SHP77 (cell line): ENCODE results near the gene EIF1.
"Not testable (repeated sequence)": the region's sequence is repeated elsewhere in the genome, so short reads cannot be mapped to it uniquely, and the experiment has no call there.

Experiments used
- DNase-seq, 2 experiments: peaks; one replicate each; lab custom pipeline; 2025; lab: John Stamatoyannopoulos, UW

EIF1 gene

DNA sequence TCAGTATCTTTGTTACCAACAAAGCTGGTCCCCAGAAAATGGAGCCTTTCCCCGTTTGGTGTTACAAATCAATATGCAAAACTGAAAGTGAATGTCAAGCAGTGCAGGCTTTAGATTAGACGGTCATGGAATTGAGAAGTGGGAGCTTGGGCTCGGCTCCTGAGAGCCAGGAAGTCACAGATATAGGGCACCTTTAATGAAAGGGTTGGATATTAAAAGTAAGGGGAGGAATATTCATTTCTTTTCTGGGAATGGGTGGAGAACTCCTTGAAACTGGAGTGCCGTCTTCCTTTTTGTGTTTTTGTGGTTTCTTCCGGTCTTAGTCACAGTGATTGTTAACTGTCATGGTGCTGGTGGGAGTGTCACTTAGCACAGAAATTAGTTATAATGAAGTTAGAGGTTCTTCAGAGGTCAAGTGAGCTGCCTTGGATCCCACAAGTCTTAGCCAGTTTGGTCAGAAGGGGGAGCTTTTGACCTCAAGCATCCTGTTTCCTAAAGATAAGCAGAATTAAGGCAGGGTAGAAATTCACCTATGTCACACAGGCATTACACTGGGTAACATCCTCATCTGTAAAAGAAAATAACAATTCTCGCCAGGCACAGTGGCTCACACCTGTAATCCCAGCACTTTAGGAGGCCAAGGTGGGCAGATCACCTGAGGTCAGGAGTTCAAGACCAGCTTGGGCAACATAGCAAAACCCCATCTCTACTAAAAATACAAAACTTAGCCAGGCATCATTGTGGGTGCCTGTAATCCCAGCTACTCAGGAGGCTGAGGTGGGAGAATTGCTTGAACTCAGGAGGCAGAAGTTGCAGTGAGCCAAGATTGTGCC is 9.6 kb upstream of the EIF1 start:
- no peak for DNase-seq

DNA sequence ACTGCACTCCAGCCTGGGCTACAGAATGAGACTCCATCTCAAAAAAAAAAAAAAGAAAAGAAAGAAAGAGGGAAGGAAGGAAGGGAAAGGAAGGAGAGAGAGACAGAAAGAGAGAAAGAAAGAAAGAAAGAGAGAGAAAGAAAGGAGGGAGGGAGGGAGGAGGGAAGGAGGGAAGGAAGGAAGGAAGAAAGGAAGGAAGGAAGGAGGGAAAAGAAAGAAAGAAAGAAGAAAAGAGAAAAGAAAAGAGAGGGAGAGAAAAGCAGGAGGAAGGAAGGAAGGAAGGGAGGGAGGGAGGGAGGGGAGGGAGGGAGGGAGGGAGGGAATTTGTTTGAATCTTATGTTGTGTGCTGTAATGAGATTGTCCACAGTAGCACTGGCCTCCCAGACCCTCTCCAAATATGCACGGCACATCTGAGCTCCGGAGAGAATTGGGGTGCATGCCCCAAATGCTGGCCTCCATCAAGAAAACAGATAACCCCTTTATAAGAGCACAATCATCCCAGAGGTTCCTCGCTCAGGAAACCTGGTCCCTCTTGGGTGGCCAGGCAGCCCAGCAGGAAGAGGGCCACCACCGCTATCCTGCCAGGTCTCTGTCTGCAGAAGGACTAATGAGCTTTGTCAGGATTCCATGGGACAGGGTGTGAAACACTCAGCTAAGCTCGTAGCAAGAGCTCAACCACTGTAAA is 8.8 kb upstream of the EIF1 start:
- no peak for DNase-seq

DNA sequence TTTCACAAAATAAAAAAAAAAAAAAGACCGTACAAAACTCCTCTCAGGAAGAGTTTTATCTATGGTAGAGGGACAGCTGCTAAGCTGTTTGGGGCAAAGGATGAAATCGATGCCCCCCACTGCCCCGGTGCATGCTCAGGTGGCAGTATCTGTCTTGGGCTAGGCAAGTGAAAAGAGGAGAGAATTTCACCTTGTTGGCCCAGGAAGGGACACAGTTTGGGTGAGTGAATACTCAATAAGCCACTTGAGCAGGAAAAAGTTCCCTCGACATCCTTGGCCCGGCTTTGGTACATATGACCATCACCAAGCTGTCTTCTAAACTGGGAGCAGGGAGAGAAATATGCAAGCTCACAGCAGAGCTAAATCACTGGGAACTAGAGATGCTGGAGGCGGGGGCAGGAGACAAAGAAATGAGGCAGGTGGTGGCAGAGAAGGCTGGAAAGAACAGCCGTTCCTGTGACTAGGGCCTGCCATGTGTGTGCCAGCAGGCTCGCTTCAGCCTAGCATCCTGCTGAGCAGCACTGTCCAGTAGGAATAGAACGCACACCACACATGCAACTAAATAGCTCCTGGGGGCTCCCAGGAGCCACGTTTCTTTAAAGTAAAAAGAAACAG is 8.2 kb upstream of the EIF1 start:
- DNase-seq, result peak; percentile 59 to 74

DNA sequence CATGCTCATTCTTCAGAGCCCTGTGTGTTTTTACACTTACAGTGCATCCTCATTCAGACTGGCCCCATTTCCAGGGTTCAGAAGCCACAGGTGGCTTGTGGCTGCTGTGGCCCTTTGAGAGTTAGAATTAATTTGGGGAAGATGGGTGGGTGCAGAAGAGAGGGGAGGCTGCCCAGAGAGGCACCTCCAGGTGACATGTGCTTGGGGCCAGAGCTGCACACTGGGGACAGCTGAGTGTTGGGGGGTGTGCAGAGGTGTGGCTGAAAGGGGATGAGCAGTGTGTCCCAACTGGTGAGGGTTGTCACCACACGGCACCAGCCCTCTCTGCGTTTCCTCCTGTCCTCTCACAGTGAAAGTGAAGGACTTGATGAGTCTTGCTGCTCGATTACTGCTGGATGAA is 6.9 kb upstream of the EIF1 start:
- no peak for DNase-seq

DNA sequence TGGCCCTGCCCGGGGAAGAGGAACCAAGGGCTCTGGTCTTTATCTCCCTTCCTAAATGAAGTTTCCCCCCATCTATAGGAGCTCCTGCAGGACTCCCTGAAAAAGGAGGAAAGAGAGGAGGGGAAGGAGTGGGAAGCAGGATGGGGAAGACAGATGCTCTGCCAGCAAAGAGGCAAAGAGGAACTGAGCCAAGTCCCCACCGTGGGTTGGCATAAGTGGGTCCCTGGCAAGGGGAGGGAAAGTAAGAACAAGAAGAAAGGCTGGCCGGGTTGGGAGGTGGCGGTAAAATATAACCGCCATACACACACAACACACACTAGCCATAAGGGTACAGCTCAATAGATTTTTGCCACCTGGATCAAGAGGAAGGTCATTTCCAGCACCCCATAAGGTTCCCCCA is 6.1 kb upstream of the EIF1 start:
- no peak for DNase-seq

DNA sequence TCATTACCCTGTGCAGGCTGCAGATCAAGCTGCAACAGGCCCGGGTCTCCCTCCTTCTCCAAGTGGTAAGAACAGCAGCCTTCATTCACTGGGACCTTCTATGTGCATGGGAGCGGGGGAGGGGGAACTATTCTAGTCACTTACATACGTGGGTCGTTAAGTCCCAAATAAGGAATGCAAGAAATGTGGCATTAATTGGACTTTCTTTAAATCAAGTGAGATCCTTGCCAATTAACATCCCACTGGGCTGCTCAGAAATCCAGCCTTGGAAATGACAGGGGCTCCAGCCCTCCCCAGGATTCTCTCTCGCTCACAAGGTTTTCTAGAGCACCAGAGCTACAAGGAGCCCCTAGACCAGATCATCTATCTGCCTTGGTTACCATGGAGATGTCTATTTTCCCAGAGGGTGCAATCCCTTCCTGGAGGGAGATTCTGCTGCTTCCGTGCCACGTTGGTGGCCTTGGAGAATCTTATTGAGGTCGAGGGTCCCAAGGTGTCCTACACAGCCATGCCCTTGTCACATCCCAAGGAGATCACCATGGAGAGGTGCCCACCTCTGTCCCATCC is 5.2 kb upstream of the EIF1 start:
- no peak for DNase-seq

DNA sequence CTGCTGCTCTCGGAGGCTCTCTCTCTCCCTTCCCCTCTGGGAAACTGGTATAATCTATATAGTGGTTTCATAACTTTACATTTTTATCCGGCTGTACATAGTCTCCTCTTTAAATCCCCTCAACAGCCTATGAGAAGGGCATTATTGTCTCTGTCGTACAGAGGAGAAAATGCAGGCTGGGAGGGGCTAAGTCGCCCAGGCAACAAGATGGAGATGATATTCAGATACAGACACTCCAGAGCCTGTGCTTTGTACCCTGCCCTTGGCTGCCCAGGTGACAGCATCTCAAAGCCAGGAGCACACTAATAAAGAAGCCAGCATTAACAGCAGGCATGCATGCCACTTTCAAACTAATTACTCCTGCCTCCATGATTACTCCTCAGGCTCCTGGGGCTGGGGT is 4.7 kb upstream of the EIF1 start:
- no peak for DNase-seq

DNA sequence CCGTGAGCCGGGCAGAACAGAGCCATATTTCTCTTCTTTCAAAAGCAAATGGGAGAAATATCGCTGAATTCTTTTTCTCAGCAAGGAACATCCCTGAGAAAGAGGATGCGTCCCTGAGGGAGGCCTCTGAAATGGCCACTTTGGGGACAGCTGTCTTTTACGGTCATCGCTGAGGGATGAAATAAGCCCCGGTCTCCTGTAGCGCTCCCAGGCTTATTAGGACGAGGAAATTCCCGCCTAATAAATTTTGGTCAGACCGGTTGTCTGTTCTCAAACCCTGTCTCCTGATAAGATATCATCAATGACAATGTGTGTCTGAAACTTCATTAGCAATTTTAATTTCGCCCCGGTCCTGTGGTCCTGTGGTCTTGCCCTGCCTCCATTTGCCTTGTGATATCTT is 2.9 kb upstream of the EIF1 start:
- DNase-seq, result not testable (repeated sequence)

DNA sequence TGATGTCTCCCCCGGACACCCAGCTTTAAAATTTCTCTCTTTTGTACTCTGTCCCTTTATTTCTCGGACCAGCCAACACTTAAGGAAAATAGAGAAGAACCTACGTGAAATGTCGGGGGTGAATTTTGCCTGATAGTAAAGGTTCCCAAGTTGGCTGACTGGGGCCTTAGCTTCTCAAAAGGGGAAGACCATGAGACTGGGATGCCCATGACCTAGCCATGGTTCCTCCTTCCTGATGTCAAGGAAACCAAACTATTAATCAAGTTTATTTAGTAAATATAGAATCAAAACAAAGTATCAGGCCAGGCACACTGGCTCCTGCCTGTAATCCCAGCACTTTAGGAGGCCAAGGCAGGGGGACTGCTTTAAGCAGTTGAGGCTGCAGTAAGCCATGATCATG is 2.4 kb upstream of the EIF1 start:
- DNase-seq, result no peak

DNA sequence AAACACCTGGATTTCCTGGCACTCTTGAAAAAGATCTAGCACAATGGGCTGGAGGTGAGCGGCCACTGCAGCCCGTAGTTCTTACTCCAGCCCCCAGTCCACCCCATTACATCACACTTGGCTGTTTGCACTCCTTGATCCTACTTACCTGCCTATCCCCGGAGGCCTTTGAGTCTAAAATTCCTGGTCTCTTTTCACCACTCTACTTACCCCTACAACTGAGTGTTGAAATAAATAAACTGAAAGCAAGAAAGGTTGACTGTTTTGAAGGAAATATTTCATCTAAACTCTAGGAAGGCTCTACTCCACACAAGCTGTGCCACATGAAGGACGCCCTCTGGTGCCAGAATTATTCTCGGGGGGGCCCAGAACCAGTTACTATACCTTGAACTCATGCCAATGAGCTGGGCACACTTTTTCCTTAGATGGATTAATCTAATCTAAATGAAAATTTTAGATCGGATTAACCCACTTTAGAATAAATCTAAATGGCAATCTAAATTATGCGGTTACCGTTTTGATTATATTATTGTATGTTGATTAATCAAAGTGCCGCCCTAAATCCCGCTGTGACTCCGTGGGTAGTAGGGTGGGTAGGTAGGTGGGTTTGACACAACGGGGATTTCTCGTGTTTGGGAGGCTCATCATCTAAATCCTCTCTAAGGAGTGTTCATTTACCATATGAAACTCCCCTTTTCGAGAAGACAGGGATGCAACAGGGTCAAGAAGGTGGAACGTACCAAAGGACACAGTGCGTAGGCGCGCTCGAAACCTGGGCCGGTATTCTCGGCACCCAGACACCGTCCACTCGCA is 651 bp upstream of the EIF1 start:
- DNase-seq, result peak; percentile 38 to 73

DNA sequence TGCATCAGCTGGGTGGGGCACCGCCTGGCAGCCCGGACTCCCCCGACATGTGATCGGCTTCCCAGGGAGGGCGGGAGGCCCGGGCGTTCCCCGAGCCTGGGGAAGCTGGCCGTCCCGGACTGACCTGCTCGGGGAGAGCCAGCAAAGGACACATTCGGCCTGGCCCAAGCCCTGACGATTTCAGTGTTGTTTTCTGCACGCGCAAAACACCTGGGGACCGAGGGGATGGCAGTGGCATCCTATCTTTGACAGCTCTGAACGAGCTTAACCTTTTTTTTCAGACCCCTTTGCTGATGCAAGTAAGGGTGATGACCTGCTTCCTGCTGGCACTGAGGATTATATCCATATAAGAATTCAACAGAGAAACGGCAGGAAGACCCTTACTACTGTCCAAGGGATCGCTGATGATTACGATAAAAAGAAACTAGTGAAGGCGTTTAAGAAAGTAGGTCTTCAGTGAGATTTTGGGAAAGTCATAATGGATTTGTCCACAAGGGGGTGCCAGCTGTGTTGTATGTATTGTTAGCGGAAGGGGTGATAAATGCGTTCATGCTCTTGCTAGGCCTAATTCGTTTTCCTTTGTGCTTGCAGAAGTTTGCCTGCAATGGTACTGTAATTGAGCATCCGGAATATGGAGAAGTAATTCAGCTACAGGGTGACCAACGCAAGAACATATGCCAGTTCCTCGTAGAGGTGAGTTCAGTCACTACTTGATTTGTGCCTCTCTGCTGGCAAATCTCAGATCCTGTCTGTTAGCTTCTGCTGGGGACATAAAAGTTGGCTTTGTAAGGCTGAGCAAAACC is 1.0 kb downstream of the EIF1 start:
- DNase-seq, result peak in 1 of 2 experiments; percentile 26

DNA sequence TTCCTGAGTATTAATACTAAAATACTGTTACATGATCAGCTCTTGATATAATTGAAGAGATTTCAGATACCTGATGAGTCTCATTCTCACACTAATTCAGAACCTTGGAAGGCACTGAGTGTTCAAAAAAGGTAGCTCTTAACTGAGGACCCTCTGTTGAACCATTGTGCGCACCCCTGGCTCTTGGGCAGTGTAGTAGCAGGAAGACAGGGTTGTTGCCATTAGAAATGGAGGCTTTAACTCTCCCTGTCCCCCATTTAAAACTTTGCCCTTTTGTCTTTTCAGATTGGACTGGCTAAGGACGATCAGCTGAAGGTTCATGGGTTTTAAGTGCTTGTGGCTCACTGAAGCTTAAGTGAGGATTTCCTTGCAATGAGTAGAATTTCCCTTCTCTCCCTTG is 1.8 kb downstream of the EIF1 start:
- no peak for DNase-seq

DNA sequence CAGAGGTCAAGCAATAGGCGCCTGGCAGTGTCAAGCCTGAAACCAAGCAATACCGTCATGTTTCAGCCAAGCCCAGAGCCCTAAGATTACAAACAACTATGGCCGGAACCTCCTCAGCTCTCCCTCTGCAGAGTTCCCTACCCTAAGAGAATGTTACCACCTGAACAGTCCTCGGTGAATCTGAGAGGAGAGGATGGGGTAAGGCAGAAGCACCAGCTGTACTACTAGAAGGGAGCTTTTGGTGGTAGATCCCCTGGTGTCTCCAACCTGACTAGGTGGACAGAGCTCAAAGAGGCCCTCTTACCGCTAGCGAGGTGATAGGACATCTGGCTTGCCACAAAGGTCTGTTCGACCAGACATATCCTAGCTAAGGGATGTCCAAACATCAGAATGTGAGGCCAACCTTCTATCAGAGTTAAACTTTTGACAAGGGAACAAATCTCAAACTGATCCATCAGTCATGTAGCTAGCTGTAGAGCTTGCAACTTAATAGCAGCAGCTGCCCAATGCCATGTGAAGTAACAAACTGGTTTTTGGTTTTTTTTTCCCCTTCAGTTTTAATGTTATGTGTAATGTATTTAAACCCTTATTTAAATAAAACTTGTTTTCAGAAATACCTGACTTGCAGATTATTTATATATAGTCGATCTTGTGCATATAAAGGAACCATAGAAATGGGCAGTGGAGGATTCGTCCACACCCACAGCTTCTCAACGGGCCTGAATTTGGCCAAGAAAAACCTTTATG is 2.5 kb downstream of the EIF1 start:
- DNase-seq, result no peak

DNA sequence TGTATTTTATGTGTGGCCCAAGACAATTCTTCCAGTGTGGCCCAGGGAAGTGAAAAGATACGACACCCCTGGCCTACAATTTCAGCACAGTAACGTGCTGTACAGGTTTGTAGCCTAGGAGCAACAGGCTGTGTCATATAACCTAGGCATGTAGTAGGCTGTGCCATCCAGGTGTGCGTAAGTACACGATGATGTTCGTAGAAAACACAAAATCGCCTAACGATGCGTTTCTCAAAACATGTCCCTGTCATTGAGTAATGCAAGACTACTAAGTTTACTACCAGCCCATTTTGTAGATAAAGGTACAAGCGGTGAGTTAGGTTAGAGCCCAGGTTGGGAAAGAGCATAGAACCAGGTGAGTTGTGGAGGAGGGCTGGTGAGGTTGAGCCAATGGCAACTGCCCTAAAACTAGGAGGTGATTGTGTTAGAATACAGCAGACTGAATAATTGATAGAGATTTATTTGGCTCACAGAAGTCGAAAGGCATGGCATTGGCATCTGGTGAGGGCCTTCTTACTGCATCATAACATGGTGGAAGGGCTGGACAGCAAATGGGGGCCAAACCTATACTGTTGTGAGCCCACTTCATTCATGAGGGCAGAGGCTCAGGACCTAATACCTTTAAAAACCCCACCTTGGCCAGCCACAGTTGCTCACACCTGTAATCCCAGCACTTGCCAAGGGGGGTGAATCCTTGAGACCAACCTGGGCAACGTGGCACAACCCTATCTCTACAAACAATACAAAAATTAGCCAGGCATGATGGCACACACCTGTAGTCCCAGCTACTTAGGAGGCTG is 4.2 kb downstream of the EIF1 start:
- no peak for DNase-seq

DNA sequence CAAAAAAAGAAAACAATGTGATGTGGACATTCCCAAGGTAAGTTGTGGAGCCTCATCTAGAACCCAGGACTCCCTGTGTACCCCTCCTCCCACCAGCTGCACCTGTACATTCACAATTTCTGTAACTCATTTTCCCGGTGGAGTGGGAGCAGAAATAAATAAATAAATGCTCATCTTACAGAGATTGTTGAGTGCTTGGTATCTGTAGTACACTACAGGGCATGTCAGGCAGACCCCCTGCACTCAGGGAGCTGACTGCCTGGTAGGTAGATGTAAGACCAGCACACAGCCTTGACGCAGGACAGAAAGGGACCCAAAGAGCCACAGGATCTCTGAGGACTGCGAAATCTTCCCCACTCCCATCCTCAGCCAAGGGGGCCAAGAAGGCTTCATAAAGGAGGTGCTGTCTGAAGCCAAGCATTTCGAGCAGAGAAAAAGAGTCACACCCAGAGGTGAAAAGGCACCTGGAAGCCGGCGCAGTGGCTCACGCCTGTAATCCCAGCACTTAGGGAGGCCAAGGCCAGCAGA is 6.5 kb downstream of the EIF1 start:
- no peak for DNase-seq

DNA sequence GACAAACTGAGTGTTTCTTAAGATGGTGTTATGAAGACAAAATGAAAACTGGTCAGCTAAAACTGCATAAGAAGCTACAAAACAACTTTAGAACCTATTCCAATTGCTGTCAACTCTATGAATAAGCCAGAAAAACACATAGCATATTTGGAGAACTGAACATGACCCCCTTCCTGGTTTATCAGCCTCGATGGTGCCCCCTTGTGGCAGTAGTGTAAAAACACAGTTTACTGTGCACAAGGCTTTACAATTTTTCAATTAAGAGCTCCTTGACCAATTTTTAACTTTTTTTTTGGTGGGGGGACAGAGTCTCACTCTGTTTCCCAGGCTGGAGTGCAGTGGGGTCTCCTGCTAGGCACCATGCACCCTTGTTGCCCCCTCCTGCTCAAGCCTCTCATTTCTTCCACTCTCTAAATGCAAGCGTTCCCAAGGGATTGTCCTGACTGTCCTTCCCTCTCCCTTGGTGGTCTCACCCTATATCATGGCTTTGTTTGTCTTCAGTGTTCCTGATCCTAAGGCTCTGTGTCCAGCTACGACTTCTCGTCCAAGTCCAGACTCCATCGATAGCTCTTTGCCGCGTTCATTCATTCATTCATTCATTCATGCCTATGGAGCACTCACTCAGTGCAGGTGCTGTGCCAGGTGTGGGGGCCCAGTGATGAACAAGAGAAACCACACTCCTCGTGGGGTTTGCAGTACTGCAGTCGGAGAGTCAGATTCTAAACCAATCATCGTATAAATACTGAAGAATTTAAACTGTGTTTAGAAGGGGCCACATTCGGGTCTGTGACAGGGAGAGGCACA is 7.5 kb downstream of the EIF1 start:
- DNase-seq, result peak; percentile 74 to 75

DNA sequence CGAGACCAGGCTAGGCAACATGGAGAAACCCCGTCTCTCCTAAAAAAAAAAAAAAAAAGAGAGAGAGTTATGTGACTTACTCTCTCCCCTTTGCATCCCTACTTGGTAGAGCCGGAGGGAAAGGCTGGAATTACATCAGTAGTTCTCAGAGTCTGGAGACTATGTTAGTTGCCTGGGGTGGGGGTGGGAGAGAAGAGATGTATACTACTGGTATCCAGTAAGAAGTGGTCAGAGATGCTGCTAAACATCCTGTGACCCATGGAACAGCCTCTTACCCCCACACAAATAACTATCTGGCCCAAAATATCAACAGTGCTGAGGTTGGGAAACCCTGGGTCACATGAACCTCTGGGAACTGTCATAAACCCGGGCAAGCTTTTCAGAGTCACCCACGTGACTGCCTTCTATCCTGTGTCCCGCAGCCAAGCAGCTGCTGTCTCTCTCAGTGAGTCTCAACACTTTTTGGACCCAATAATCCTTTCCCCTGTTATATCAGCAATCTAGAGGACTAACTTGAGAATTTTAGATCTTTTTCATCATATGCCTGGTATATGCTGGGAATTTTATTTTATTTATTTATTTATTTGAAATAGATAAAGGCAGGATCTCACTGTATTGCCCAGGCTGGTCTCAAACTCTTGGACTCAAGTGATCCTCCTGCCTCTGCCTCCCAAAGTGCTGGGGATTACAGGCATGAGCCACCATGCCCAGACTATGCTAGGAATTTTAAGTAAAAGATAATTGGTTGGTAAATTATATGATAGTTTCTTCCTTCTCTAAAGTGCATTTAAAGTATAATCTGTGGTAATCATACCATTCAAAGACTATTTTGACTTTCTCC is 8.7 kb downstream of the EIF1 start:
- DNase-seq, result peak in 1 of 2 experiments; percentile 39
